Glomerular endothelial cell (primary cell): ENCODE results near the gene ATP5IF1. TPM values are rescaled to one million over a fixed set of nuclear protein-coding genes. Genes with fewer than 3 reads are reported as not detected.

Source experiments
- DNase-seq: peaks from one replicate; pipeline ENCODE4 v3.0.0-alpha.2; 2011; ENCODE audit warnings: low read depth, low spot score; ENCODE audit errors: extremely low read depth
- total RNA-seq: library from RNA; depleted of rRNA; stranded (reverse); fragments of >200 nt; gene quantifications from 2 replicates; pipeline ENCODE4 v1.2.3, GENCODE V29; 2015

Gene ATP5IF1
- total RNA-seq, result 289 and 305 TPM in 2 replicates

DNA sequence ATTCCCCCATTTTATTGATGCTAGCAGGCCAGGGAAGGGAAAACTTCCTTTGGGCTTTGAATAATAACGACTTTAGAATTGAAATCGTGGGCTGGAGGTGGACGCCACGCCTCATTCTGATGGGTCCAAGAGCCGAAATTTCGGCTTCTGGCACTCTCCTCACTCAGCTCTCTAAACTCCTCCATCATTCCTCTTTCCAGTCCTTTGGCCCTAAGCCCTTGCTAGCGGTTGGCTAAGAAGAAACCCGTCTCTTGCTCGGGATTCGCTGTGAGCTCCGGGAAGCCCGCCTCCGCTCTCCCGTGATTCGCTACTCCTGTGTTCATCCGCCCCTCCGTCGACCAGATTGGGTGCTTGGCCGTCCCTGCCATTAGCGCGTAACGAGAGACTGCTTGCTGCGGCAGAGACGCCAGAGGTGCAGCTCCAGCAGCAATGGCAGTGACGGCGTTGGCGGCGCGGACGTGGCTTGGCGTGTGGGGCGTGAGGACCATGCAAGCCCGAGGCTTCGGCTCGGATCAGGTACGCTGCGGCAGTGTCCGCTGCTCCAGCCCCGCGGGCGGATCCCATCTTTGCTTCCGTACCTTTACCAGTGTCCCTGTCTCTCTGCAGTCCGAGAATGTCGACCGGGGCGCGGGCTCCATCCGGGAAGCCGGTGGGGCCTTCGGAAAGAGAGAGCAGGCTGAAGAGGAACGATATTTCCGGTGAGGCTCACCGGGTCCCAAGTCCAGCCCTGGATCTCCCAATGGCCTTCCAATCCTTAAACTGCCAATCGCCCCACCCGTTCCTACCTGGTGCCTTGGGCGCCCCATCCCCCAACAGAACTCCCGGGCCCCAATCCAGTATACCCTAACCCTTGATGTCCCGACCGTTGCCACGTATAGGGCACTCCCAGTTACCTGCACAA is at the start of gene ATP5IF1:
Gene ATP5IF1, plus strand, starts transcription at position 370 of the 901 bp plus-strand sequence. Its CDS starts 60 bp downstream, at position 430.
- peak; percentile 86 for DNase-seq

DNA sequence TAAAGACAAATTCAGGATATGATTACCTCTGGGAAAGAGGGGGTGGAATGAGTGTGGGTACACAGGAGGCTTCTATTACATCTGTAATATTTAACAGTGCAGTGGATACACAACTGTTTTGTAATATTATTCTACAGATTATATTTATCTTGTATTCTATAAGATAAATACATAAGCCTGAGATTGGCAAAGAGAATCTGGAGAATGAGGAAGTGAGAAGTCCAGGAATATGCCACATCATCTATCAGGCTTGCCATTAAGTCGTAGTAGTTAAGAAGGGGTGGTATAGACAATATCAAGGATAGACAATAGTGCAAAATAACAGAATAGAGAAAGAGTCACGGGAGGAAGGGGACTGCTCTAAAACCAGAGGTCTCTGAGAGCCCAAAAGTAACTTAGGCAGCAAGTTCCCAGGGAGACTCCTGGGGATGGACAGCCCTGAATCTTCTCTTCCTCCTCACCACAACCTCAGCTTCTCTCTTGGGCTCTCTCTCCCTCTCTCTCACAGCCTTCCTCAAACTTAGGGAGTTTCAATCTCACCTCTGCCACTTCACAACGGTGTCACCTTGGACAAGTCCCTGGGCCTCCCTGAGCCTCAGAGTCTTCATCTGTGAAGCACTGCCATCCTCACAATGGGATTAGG is 45.5 kb upstream of the ATP5IF1 start:
- no peak for DNase-seq

DNA sequence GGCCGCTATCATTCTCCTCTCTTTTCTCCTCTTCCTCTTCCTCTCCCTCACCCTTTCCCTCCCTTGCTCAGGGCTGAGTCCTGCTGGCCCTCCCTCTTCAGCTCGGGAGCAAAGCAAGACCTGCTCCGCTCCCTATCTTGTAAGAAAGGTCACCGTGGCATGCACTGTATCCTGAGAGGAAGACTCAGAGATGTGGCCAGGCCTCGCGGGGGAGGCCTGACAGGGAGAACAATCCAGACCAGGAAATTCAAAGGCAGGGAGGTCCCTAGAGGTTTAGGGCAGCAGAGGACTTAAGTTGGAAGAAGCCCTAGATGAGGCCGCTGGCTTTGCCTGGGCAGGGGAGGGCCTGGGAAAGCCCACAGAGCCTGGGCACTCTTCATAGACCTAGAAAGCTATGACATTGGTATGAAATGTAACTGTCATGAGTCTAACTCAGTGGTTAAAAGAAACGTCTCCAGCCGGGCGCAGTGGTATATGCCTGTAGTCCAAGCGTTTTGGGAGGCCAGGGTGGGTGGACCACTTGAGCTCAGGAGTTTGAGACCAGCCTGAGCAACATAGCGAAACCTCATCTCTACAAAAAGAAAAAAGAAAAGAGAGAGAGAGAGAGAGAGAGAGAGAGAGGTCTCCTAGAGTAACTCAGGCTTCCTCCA is 44.8 kb upstream of the ATP5IF1 start:
- no peak for DNase-seq

DNA sequence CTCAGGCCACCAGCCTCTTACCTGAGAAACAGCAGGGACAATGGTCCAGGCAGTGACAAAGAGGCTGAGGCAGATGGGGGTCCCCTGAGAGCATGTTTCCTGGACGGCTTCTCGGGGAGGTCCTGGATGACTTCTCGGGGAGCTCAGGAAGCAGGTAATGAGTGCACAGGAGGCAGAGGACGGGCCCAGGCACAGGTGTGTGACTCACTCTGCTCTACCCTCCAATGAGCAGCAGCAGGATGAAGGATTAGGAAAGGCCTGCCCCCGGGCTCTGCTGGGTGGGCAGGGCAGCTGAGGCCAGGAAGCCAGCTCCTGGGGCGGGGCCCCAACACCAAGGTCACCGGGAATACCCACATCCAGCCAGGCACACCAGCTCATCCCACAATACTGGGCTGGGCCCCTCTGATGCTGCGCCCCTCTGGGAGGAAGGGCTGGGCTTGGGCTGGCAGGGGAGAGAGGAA is 42.2 kb upstream of the ATP5IF1 start:
- DNase-seq, result no peak

DNA sequence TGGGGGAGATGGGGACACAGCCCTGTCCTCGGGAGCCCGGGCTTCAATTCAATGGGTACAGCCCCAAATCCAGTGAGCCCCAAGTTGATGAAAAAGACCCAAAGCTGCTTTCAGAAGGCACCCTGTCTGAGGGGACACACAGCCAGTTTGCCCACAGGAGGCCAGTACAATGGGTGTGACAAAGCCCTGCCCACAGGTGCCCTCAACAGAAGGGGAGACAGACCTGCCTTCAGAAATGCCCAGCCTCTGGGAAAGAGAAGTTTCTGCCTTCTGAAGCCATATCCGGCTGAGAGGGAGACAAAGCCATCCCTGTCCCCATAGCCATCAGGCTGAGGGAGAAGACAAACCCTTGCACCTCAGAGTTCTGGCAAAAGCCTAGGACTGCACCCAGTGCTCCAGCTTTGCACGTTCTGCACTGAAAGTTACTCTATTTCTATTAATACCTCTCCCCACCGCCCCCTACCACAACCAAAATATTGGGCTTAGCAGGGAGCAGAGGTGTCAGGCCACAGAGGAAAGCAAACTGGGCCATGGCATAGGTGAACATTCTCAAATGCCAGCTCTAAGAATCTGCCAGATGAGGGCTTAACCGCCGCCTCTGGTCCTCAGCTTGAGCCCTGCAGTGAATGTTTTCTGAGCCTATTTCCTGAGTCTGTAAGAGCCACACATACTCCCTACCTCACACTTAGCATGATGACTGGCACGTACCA is 41.4 kb upstream of the ATP5IF1 start:
- no peak for DNase-seq

DNA sequence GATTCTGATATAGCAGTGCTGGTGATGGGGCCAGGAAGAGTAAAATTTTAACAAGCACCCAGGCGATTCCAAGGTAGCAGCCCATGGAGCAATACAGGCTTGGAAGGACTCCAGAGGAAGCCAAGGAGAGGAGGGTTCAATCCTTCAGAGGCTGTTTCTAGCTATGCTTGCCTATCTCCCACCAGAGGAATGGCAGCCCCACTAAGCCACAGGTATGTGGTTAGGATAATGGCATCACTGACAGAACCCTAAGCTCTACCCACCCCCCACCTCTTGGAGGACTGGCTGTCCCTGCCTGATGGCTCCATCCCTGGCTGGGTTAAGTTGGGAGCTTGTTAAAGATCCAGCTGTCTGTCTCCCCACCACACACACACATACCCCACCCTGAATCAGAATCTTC is 40.1 kb upstream of the ATP5IF1 start:
- no peak for DNase-seq

DNA sequence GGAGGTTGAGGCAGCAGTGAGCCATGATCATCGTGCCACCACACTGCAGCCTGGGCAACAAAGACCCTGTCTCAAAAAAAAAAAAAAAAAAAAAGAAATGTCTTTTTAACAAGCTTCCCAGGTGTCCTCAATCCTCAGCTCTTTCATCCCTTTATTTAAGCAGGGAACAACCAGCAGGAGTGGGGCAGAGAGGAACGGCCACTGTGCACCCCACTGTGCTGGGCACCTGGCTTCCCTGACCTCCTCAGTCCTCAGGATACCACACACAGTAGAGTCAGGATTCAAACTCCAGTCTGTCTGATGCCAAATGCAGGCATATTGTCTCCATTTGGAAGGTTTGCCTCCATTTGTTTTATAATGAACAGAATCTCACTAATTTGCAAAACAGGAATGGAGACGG is 39.6 kb upstream of the ATP5IF1 start:
- no peak for DNase-seq

DNA sequence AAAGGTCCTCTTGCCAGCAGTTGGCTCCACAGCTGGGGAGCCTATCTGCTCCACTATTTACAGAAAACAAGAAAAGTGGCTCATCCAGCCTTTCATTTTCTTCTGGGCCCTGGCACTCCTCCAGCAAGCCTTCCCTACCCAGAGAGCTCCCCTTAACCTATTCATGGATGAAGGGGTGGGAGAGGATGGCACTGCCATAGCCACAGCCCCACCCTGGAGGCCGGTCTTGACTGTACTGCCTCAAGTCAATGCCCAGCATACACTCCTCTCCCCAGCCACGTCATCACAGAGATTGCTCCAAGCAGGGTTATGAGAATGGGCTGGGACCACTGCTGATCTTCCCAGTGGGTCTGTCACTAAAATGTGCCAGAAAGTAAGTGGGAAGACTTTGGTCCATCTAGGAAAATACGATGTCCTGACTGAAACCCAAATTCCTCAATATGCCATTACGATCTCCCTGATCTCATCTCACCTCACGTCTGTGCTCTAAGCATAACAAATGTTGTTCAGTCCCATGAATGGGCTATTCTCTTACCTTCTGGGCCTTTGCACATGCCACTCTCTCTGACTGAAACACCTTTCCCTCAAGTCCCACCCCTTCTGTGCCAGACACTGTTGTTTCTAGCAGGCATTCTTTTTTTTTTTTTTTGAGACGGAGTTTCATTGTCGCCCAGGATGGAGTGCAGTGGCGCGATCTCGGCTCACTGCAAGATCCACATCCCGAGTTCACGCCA is 38.1 kb upstream of the ATP5IF1 start:
- no peak for DNase-seq

DNA sequence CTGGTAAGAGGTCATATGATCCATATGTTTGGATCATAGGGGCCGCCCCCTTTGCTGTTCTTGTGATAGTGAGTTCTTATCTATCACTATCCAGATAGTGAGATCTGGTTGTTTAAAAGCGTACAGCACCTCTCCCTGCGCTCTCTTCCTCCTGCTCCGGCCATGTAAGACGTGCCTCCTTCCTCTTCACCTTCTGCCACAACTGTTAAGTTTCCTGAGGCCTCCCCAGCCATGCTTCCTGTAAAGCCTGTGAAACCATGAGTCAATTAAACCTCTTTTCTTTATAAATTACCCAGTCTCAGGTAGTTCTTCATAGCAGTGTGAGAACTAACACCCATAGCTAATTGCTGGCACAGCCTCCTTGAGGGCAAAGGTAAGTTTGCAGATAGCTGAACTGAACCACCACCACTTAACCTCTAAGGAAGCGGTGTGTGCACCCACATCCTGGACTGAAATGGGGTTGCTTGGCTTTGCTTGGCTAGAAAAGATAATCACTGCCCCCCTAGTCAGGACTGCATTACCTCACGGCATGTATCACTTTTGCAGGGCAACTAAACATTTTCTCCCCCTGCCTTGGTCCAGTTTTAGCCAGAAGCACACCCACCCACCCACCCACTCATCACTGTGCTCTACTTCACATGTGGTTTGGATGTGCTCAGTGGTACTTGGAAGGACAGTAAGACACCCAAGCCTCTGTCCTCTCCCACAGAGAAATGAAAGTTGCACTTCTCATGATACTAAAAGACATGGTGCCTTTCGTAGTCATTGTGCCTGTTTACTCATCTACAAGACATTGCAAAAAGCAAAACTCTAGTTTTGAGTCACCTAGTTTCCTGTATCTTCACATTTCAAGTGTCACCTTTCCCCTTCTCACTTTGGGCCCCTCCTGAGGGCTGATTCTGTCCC is 36.3 kb upstream of the ATP5IF1 start:
- DNase-seq, result no peak

DNA sequence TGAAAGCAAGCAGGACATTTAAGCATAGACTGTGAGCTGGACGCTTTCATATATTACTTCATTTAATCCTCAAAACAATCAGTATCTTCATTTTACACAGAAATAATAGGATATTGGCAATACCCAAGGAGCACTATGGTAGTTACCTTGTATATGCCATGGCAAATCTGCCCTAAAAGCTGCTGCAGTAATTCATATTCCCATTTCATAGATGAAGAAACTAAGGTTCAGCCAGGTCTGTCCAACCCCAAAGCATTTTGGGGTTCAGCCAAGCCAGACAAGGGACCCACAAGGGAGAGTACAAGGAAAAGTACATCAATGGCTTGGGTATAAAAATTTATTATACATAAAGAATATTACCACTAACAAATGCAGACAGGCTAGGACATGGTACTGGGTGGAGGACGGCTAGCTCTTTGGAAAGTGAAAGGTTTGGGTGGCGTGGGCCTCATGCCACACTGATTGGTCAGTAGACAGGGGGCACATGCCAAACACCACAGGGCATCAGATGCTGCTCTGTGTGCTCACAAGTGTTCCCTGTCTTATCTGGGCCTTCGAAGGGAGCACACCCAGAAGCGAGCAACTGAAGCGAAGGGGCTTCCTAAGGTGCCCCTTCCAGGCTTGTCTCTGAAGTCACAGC is 35.6 kb upstream of the ATP5IF1 start:
- DNase-seq, result no peak

DNA sequence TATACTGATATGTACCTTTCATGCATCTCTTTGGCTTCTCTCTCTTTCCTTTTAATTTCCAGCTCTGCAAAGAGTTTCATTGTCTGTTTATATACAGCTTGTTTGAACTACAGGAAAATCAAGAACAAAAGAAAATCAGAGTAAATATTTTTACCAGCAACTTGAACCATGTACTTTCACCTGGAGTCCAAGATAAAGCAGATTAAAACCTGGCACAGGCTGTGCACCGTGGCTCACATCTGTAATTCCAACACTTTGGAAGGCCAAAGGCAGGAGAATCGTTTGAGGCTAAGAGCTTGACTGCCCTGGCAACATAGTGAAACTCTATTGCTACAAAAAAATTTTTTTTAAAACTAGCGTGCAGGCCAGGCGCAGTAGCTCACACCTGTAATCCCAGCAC is 30.7 kb upstream of the ATP5IF1 start:
- no peak for DNase-seq

DNA sequence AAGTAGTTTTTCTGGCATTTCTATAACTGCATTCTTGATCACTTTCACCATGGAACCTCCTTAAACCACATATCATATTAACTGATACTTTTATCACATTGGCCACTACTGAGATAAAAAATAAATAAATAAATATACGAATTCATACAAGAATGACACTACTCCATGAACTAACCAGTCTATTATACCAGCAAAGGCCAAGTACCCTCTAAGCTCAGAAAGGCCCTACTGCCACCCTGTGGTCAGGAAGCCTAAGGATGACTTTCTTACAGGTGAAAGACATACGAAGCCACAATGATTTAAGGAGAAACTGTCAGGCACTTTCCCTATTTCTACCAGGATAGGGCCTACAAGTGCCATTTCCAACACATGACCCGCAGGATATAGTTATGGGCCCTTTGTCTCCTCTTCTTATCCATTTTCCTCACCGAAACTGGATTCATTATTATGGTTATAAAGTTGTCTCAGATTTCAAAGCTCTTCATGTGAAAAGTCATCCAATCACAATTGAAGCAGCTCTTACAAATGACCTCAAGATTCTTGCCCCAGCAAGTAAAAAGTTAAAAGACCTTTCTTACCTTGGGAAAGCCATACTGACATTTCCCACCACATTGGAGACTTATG is 27.0 kb upstream of the ATP5IF1 start:
- DNase-seq, result peak; percentile 36

DNA sequence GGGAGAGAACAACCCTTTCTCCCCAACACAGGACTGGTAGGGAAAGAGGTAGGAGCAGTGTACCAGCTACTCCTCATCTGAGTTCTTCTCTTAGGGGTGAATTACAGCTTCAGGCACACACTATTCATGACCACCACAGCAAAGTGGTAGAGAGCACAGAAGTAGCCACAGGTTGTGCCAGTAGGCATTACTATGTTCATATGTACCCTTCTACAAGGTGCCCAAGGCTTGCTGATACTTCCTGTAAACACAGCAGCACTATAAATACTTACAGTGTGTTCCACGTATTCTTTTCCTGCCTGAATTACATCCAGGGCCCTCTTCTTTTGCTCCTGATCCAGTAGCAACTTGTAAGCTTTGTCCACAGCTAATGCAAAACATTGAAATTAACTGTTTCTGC is 26.2 kb upstream of the ATP5IF1 start:
- DNase-seq, result no peak

DNA sequence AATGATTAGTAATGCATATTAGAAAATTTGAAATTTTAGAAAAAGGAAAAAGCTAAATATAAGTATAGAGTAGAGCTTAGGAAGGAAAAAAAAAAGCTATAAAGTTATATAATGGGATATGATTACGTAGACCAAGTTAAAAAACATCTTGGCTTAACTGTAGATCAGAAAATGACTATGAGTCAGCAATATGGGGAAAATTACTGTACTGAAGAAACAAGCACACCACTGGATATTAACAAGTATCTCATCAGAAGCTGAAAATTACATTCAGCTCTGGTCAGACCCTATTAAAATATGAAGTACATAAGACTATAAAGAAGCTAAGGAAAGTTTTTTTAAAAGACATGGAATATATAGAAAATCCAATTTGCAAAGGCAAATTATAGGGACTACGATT is 22.6 kb upstream of the ATP5IF1 start:
- no peak for DNase-seq

DNA sequence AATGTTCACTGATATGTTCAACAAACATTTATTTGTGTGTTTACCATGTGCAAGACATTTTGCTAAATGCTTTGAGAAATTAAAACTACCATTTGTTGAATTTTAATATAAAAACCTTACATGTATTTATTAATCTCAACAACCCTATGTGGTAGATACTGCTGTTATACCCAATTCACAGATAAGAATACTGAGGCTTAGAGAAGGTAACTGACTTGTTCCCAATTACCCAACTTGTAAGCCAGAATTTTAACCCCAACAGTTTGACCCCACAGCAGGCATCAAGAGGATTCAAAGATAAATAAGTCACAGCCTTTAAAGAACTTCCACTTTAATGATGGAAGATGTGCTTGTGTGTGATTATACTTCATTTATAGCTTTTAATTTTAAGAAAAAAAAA is 6.8 kb upstream of the ATP5IF1 start:
- DNase-seq, result no peak

DNA sequence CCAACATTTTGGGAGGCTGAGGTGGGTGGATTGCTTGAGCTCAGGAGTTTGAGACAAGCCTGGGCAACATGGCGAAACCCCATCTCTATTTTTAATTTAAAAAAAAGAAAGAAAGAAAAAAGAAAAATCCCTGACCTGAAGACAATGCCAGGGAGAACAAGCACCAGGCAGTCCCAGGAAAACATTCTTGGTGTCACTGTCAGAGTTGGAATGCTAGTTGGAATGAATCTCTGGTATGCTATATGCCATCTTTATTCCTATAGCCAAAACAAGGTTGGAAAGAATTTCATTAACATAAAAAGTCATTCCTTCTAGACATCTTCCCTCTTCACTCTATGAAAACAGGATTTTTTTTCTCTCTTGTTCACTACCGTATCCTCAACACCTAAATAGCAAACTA is 5.9 kb upstream of the ATP5IF1 start:
- no peak for DNase-seq

DNA sequence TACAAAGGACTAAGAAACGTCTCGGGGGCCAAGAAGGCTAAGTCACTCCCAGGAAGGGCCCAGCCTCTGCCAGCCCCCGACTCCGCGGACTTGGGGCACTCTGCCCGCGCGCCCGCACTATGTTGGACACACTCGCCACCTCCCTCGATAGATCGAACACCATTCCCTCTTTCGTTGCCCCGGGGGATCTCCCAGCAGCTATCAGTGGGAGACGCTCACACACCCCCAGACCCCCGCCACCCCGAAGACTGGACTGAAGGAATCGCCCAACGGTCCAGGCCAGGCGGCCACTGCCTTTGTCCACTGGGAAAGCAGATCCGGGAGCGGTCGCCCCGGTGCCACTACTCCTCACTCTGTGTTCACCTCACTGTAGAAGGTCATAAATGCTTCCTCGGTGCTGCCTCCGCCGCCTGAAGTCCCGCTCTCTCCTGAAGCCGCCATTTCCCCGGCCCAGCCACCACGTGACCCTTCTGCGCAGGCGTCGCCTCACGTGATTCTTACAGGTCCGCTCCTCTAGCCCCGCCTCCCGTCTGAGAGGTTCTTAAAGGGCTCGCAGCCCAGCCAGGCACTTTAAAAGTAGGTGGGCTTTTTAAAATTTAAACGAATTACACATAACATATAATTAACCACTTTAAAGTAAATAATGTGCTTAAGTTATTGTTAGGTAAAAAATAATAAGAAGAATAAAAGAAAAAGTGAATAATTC is 3.2 kb upstream of the ATP5IF1 start, which contains the start of gene DNAJC8:
Gene DNAJC8, minus strand, starts transcription at position 472 of the 706 bp plus-strand sequence. Its CDS starts 31 bp downstream, at position 441.
- no peak for DNase-seq

DNA sequence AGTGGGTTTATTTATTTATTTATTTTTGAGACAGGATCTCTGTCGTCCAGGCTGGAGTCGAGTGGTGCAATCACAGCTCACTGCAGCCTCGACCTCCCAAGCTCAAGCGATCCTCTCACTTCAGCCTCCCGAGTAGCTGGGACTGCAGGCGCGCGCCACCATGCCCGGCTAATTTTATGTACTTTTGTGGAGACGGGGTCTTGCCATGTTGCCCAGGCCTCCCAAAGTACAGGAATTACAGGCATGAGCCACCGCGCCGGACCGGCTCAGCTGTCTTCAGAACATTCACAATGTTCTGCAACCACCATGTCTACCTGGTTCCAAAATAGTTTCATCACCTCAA is 2.7 kb upstream of the ATP5IF1 start:
- DNase-seq, result no peak
